Measurements from ENCODE around the gene FAM9B. TPM values are rescaled to one million over a fixed set of nuclear protein-coding genes. Genes with fewer than 3 reads are reported as not detected.

Gene FAM9B
- total and polyA plus RNA-seq, 2 experiments from 2014 or later: not detected

GRCh38 chrX:8988446-8988845 lies 45.5 kb downstream of the FAM9B start (continued):
- TF ChIP-seq ZNF462 (CRISPR knock-in tag; IDR thresholded peaks at IDR 0.05): no peak

- peaks cover 1% of the 10 kb centered on the region for H3K27me3 Mint-ChIP-seq (ENCODE audit: insufficient read depth, low read depth, poor library complexity)
- no peak overlapping the region for H3K4me3 ChIP-seq
- no peak for ATAC-seq
- no peak for TF ChIP-seq CREB1 (CRISPR knock-in tag; IDR thresholded peaks at IDR 0.05; ENCODE audit: low read depth)
- no peak for TF ChIP-seq CTCF (conservative IDR thresholded peaks at IDR 0.05; ENCODE audit: low read depth in 2 of 2)
- no peak for TF ChIP-seq NANOG (IDR thresholded peaks at IDR 0.05; ENCODE audit: borderline replicate concordance)
- TF ChIP-seq POLR2AphosphoS5 (IDR thresholded peaks at IDR 0.05; ENCODE audit: low read depth): no peak
- no peak for TF ChIP-seq STAT1 (IDR thresholded peaks at IDR 0.05; ENCODE audit: unreplicated experiment)
- TF ChIP-seq JUNB (IDR thresholded peaks at IDR 0.05; ENCODE audit: unreplicated experiment): no peak
- no peak for TF ChIP-seq EZH2 (IDR thresholded peaks at IDR 0.05; ENCODE audit: low read depth, unreplicated experiment)
- no peaks in the 10 kb centered on the region for H3K36me3 Mint-ChIP-seq (ENCODE audit: low read depth)
- no peak overlapping the region for H3K4me3 Mint-ChIP-seq
- H3K9me2 ChIP-seq (ENCODE audit: insufficient read depth): no peaks in the 10 kb centered on the region
- peaks cover 5% of the 10 kb centered on the region; the same call in 2 of the 3 replicates for H3K4me1 Mint-ChIP-seq
- no peaks in the 10 kb centered on the region for H3K79me2 ChIP-seq (replicated peaks; ENCODE audit: insufficient read depth)
- no peaks in the 10 kb centered on the region for H3K36me3 ChIP-seq (ENCODE audit: insufficient read depth)
- H3K4me1 ChIP-seq (ENCODE audit: insufficient read depth): no peaks in the 10 kb centered on the region
- H4K20me1 ChIP-seq (replicated peaks; ENCODE audit: insufficient read depth): no peaks in the 10 kb centered on the region
- H3K4me2 ChIP-seq: no peak overlapping the region
- H3F3A ChIP-seq (replicated peaks; ENCODE audit: low read depth): no peaks in the 10 kb centered on the region
- H3K9me3 Mint-ChIP-seq: no peaks in the 10 kb centered on the region
- no peak for DNase-seq (ENCODE audit: low spot score)
- H2AFZ ChIP-seq: no peak overlapping the region
- H3K27me3 ChIP-seq (ENCODE audit: insufficient read depth): no peaks in the 10 kb centered on the region
- no peak overlapping the region for H3K27ac ChIP-seq (ENCODE audit: low read depth)
- H3K27ac Mint-ChIP-seq: no peak overlapping the region
Observed at GRCh38 chrX:8987672-8988250, 46.2 kb downstream of the FAM9B start.
